OCI-M2 (cell line): ENCODE results near the gene TTC34.

ENCODE experiments used
- DNase-seq: peaks from one replicate; lab custom pipeline; 2025; ENCODE audit not compliant: unreplicated experiment; lab: John Stamatoyannopoulos, UW

Gene TTC34

GRCh38 chr1:2607641-2608091 lies 193.8 kb downstream of the TTC34 start:
- DNase-seq: no peak

GRCh38 chr1:2606881-2607621 lies 194.4 kb downstream of the TTC34 start:
- no peak for DNase-seq

GRCh38 chr1:2606396-2606880 lies 195.1 kb downstream of the TTC34 start:
- no peak for DNase-seq

GRCh38 chr1:2605509-2606395 lies 195.7 kb downstream of the TTC34 start:
- DNase-seq: no peak

GRCh38 chr1:2604844-2605508 lies 196.5 kb downstream of the TTC34 start:
- DNase-seq: no peak

- no peak for DNase-seq
Observed at GRCh38 chr1:2604156-2604843, 197.2 kb downstream of the TTC34 start.

- DNase-seq: no peak
Observed at GRCh38 chr1:2603521-2604155, 197.9 kb downstream of the TTC34 start.

GRCh38 chr1:2602866-2603520 lies 198.5 kb downstream of the TTC34 start:
- DNase-seq: no peak

- DNase-seq: no peak
Observed at GRCh38 chr1:2602311-2602835, 199.1 kb downstream of the TTC34 start.

GRCh38 chr1:2601721-2602303 lies 199.7 kb downstream of the TTC34 start:
- DNase-seq: no peak

- no peak for DNase-seq
Observed at GRCh38 chr1:2598329-2598931, 203.1 kb downstream of the TTC34 start.

- DNase-seq: no peak
Observed at GRCh38 chr1:2597441-2598328, 203.8 kb downstream of the TTC34 start.

- no peak for DNase-seq
Observed at GRCh38 chr1:2596530-2597333, 204.8 kb downstream of the TTC34 start.

GRCh38 chr1:2595812-2596529 lies 205.5 kb downstream of the TTC34 start:
- no peak for DNase-seq

- no peak for DNase-seq
Observed at GRCh38 chr1:2595261-2595811, 206.2 kb downstream of the TTC34 start.

GRCh38 chr1:2594641-2595131 lies 206.8 kb downstream of the TTC34 start:
- no peak for DNase-seq
